ENCODE data around the gene CEMIP.

Gene CEMIP

GRCh38 chr15:80883641-80884040 lies 104.5 kb downstream of the CEMIP start:
- no peak for DNase-seq (ENCODE audit: extremely low spot score)
- POLR2A ChIA-PET: no interaction called here
- TF ChIP-seq SP1 (IDR thresholded peaks at IDR 0.05) (no peak), SUZ12 (IDR thresholded peaks at IDR 0.05) (no peak), NFRKB (IDR thresholded peaks at IDR 0.05) (no peak), TARDBP (IDR thresholded peaks at IDR 0.05) (no peak), FOXK2 (IDR thresholded peaks at IDR 0.05) (no peak), LEF1 (IDR thresholded peaks at IDR 0.05; ENCODE audit: borderline replicate concordance) (no peak)
- CTCF ChIA-PET: interaction anchor here (0.6 kb wide), 1 partner anchor 69 kb away, joined by 3 read pairs; no protein-coding TSS in a partner anchor

GRCh38 chr15:80885016-80885579 lies 105.9 kb downstream of the CEMIP start:
- no peak for DNase-seq (ENCODE audit: extremely low spot score)
- ChIA-PET POLR2A (no interaction called here), CTCF (no interaction called here)
- no peak for TF ChIP-seq LEF1 (IDR thresholded peaks at IDR 0.05; ENCODE audit: borderline replicate concordance)
- no peak for TF ChIP-seq NFRKB (IDR thresholded peaks at IDR 0.05)
- no peak for TF ChIP-seq TARDBP (IDR thresholded peaks at IDR 0.05)
- TF ChIP-seq ZNF384 (IDR thresholded peaks at IDR 0.05): no peak
- no peak for TF ChIP-seq FOXA1 (IDR thresholded peaks at IDR 0.05)
- no peak for TF ChIP-seq CTBP1 (IDR thresholded peaks at IDR 0.05; ENCODE audit: borderline replicate concordance)
- no peak for TF ChIP-seq ARNT (IDR thresholded peaks at IDR 0.05)
- TF ChIP-seq SP1 (IDR thresholded peaks at IDR 0.05): no peak
- no peak for TF ChIP-seq FOXK2 (IDR thresholded peaks at IDR 0.05)
- no peak for TF ChIP-seq SUZ12 (IDR thresholded peaks at IDR 0.05)
- TF ChIP-seq PKNOX1 (IDR thresholded peaks at IDR 0.05): no peak
- TF ChIP-seq BHLHE40 (IDR thresholded peaks at IDR 0.05; ENCODE audit: borderline replicate concordance): no peak
- no peak for TF ChIP-seq ELF4 (IDR thresholded peaks at IDR 0.05)
- no peak for TF ChIP-seq L3MBTL2 (conservative IDR thresholded peaks at IDR 0.05)
- TF ChIP-seq FOXM1 (IDR thresholded peaks at IDR 0.05; ENCODE audit: borderline replicate concordance): no peak
- no peak for TF ChIP-seq HDGF (IDR thresholded peaks at IDR 0.05; ENCODE audit: borderline replicate concordance)

- POLR2A ChIA-PET: interaction anchor here (1.0 kb wide), 1 partner anchor 10 kb away, joined by 4 read pairs; no protein-coding TSS in a partner anchor
- CTCF ChIA-PET: no interaction called here
- TF ChIP-seq BHLHE40 (IDR thresholded peaks at IDR 0.05; ENCODE audit: borderline replicate concordance): no peak
- TF ChIP-seq L3MBTL2 (conservative IDR thresholded peaks at IDR 0.05): no peak
- no peak for TF ChIP-seq SUZ12 (IDR thresholded peaks at IDR 0.05)
- TF ChIP-seq HDGF (IDR thresholded peaks at IDR 0.05; ENCODE audit: borderline replicate concordance): no peak
- TF ChIP-seq CTBP1 (IDR thresholded peaks at IDR 0.05; ENCODE audit: borderline replicate concordance): no peak
- TF ChIP-seq ZNF384 (IDR thresholded peaks at IDR 0.05): no peak
- no peak for TF ChIP-seq FOXA1 (IDR thresholded peaks at IDR 0.05)
- TF ChIP-seq TARDBP (IDR thresholded peaks at IDR 0.05): no peak
- no peak for TF ChIP-seq ELF4 (IDR thresholded peaks at IDR 0.05)
- DNase-seq (ENCODE audit: extremely low spot score): no peak
Measured at GRCh38 chr15:80887148-80887547, 108.0 kb downstream of the CEMIP start.

- ChIA-PET CTCF (no interaction called here), POLR2A (no interaction called here)
- TF ChIP-seq FOXK2 (IDR thresholded peaks at IDR 0.05): no peak
- TF ChIP-seq BHLHE40 (IDR thresholded peaks at IDR 0.05; ENCODE audit: borderline replicate concordance): no peak
- no peak for TF ChIP-seq CTBP1 (IDR thresholded peaks at IDR 0.05; ENCODE audit: borderline replicate concordance)
- TF ChIP-seq ARNT (IDR thresholded peaks at IDR 0.05): no peak
- no peak for TF ChIP-seq HDGF (IDR thresholded peaks at IDR 0.05; ENCODE audit: borderline replicate concordance)
- no peak for TF ChIP-seq ELF4 (IDR thresholded peaks at IDR 0.05)
- no peak for TF ChIP-seq FOXA1 (IDR thresholded peaks at IDR 0.05)
- no peak for TF ChIP-seq TARDBP (IDR thresholded peaks at IDR 0.05)
- TF ChIP-seq SP1 (IDR thresholded peaks at IDR 0.05): no peak
- DNase-seq (ENCODE audit: extremely low spot score): no peak
Measured at GRCh38 chr15:80888846-80889245, 109.7 kb downstream of the CEMIP start.

GRCh38 chr15:80890341-80891005 lies 111.3 kb downstream of the CEMIP start:
- DNase-seq (ENCODE audit: extremely low spot score): no peak
- POLR2A ChIA-PET: interaction anchor here (0.6 kb wide), 1 partner anchor 825 kb away, joined by 3 read pairs; no protein-coding TSS in a partner anchor
- CTCF ChIA-PET: interaction anchor here (0.6 to 1.4 kb wide), 2 partner anchors 10 to 12 kb away, joined by 3 to 5 read pairs; no protein-coding TSS in a partner anchor
- TF ChIP-seq ELF4 (IDR thresholded peaks at IDR 0.05): no peak
- no peak for TF ChIP-seq FOXM1 (IDR thresholded peaks at IDR 0.05; ENCODE audit: borderline replicate concordance)
- TF ChIP-seq SP1 (IDR thresholded peaks at IDR 0.05): no peak
- TF ChIP-seq PKNOX1 (IDR thresholded peaks at IDR 0.05): no peak
- no peak for TF ChIP-seq NFRKB (IDR thresholded peaks at IDR 0.05)
- no peak for TF ChIP-seq BHLHE40 (IDR thresholded peaks at IDR 0.05; ENCODE audit: borderline replicate concordance)

DNA sequence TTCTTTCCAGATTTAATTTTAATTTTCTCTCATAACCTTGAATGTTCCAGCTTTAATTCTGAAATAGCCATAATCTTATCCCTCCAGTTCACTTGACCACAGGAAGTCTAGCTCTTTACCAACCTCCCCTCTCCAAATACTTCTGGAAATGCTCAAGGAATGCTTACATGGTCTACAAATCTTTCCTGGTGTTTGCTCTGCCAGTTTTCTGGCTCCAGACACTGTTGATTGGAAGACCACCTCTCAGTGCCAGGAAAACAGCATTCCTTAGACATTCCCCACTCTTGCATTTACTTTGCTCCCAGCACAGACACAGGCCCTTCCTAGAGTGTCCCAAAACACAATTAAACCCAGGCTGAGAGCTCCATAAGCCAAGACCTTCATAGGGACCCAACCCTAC lies 111.8 kb downstream of the CEMIP start:
- CTCF ChIA-PET: interaction anchor here (1.4 kb wide), 1 partner anchor 13 kb away, joined by 5 read pairs; no protein-coding TSS in a partner anchor
- TF ChIP-seq FOXM1 (IDR thresholded peaks at IDR 0.05; ENCODE audit: borderline replicate concordance): no peak
- TF ChIP-seq PKNOX1 (IDR thresholded peaks at IDR 0.05): no peak
- no peak for TF ChIP-seq HDGF (IDR thresholded peaks at IDR 0.05; ENCODE audit: borderline replicate concordance)
- no peak for TF ChIP-seq SUZ12 (IDR thresholded peaks at IDR 0.05)
- no peak for TF ChIP-seq CTBP1 (IDR thresholded peaks at IDR 0.05; ENCODE audit: borderline replicate concordance)
- no peak for TF ChIP-seq SP1 (IDR thresholded peaks at IDR 0.05)
- DNase-seq (ENCODE audit: extremely low spot score): no peak
- POLR2A ChIA-PET: interaction anchor here (0.6 kb wide), 1 partner anchor 826 kb away, joined by 3 read pairs; no protein-coding TSS in a partner anchor
